H9 (cell line): ENCODE data around the gene CD248. TPM values are rescaled to one million over a fixed set of nuclear protein-coding genes. Genes with fewer than 3 reads are reported as not detected.

Source experiments
- DNase-seq: peaks from one replicate; pipeline ENCODE4 v3.0.0-alpha.2; 2017
- H2AFZ ChIP-seq: one replicate; pipeline ENCODE4 v1.6.1; 2013; ENCODE audit warnings: mild to moderate bottlenecking, low read length, control low read depth, moderate library complexity
- H2AK5ac ChIP-seq: 2 replicates; pipeline ENCODE4 v1.6.1; 2013; ENCODE audit warnings: low read length, control low read depth, mixed read lengths; ENCODE audit not compliant: insufficient read length
- H2BK120ac ChIP-seq: one replicate; pipeline ENCODE4 v1.6.1; 2013; ENCODE audit warnings: low read depth, mild to moderate bottlenecking, low read length, control low read depth, inconsistent platforms; ENCODE audit not compliant: poor library complexity, severe bottlenecking
- H2BK12ac ChIP-seq: 2 replicates; pipeline ENCODE4 v1.6.1; 2013; ENCODE audit warnings: low read length, control low read depth, mixed read lengths, low read depth; ENCODE audit not compliant: insufficient read length
- H2BK15ac ChIP-seq: 2 replicates; pipeline ENCODE4 v1.6.1; 2013; ENCODE audit warnings: low read depth, low read length, control low read depth
- H2BK20ac ChIP-seq: one replicate; pipeline ENCODE4 v1.6.1; 2013; ENCODE audit warnings: low read depth, mild to moderate bottlenecking, low read length, control low read depth, inconsistent platforms; ENCODE audit not compliant: poor library complexity, severe bottlenecking
- H2BK5ac ChIP-seq: 2 replicates; pipeline ENCODE4 v1.6.1; 2013; ENCODE audit warnings: low read length, control low read depth, mixed read lengths; ENCODE audit not compliant: insufficient read length
- H3K14ac ChIP-seq: 2 replicates; pipeline ENCODE4 v1.6.1; 2013; ENCODE audit warnings: low read length, control low read depth; ENCODE audit not compliant: insufficient read depth
- H3K18ac ChIP-seq: 2 replicates; pipeline ENCODE4 v1.6.1; 2013; ENCODE audit warnings: low read depth, mild to moderate bottlenecking, mixed read lengths, low read length, control low read depth; ENCODE audit not compliant: insufficient read length
- H3K23ac ChIP-seq: 2 replicates; pipeline ENCODE4 v1.6.1; 2013; ENCODE audit warnings: low read length, control low read depth, mixed read lengths, low read depth; ENCODE audit not compliant: insufficient read length
- H3K23me2 ChIP-seq: 2 replicates; pipeline ENCODE4 v1.6.1; 2013; ENCODE audit warnings: low read depth, mild to moderate bottlenecking, mixed read lengths, low read length, control low read depth; ENCODE audit not compliant: insufficient read length, poor library complexity, severe bottlenecking
- H3K27ac ChIP-seq: 2 replicates; pipeline ENCODE4 v1.5.1; 2013; ENCODE audit warnings: low read length, control low read depth, mixed read lengths, low read depth; ENCODE audit not compliant: insufficient read length
- H3K27me3 ChIP-seq: 2 replicates; pipeline ENCODE4 v1.6.1; 2013; ENCODE audit warnings: low read length, control low read depth, inconsistent platforms; ENCODE audit not compliant: insufficient read depth
- H3K4ac ChIP-seq: 2 replicates; pipeline ENCODE4 v1.6.1; 2013; ENCODE audit warnings: low read depth, mild to moderate bottlenecking, control low read depth, inconsistent platforms, low read length, moderate library complexity
- H3K4me1 ChIP-seq: 2 replicates; pipeline ENCODE4 v1.6.1; 2013; ENCODE audit warnings: low read length, control low read depth, inconsistent platforms; ENCODE audit not compliant: insufficient read depth
- H3K4me2 ChIP-seq: 2 replicates; pipeline ENCODE4 v1.6.1; 2013; ENCODE audit warnings: low read length, control low read depth, mixed read lengths; ENCODE audit not compliant: insufficient read length, insufficient read depth
- H3K56ac ChIP-seq: 2 replicates; pipeline ENCODE4 v1.6.1; 2013; ENCODE audit warnings: low read depth, mild to moderate bottlenecking, mixed read lengths, low read length, control low read depth; ENCODE audit not compliant: insufficient read length
- H3K79me1 ChIP-seq: 2 replicates; pipeline ENCODE4 v1.6.1; 2013; ENCODE audit warnings: low read depth, mild to moderate bottlenecking, moderate library complexity, low read length, control low read depth, inconsistent platforms; ENCODE audit not compliant: insufficient read depth, poor library complexity, severe bottlenecking
- H3K79me2 ChIP-seq: 2 replicates; pipeline ENCODE4 v1.6.1; 2013; ENCODE audit warnings: low read length, control low read depth, inconsistent platforms; ENCODE audit not compliant: insufficient read depth
- H3K9ac ChIP-seq: 2 replicates; pipeline ENCODE4 v1.6.1; 2013; ENCODE audit warnings: low read length, control low read depth, mixed read lengths; ENCODE audit not compliant: insufficient read length; ENCODE audit errors: extremely low read depth
- H3K9me3 ChIP-seq: one replicate; pipeline ENCODE4 v1.6.1; 2013; ENCODE audit warnings: low read depth, low read length, inconsistent platforms; ENCODE audit not compliant: control insufficient read depth
- H3T11ph ChIP-seq: one replicate; pipeline ENCODE4 v1.6.1; 2013; ENCODE audit warnings: mild to moderate bottlenecking, low read length, control low read depth, inconsistent platforms
- H4K20me1 ChIP-seq: one replicate; pipeline ENCODE4 v1.6.1; 2013; ENCODE audit not compliant: control insufficient read depth, insufficient read length, insufficient read depth
- H4K5ac ChIP-seq: 2 replicates; pipeline ENCODE4 v1.6.1; 2013; ENCODE audit warnings: low read depth, mild to moderate bottlenecking, mixed read lengths, low read length, control low read depth; ENCODE audit not compliant: insufficient read length
- H4K8ac ChIP-seq: replicated peaks from 2 replicates; pipeline ENCODE4 v1.6.1; 2013; ENCODE audit warnings: low read length, control low read depth, mixed read lengths, low read depth; ENCODE audit not compliant: insufficient read length
- H4K91ac ChIP-seq: 2 replicates; pipeline ENCODE4 v1.6.1; 2013; ENCODE audit warnings: low read depth, mild to moderate bottlenecking, moderate library complexity, mixed read lengths, low read length, control low read depth; ENCODE audit not compliant: insufficient read length
- H3K27ac Mint-ChIP-seq, 3 experiments: 2 replicates in 2 of 3; 3 replicates in 1 of 3; pipeline ENCODE4 v1.8.0; 2020 to 2021; ENCODE audit warnings: mixed read lengths in 3 of 3, mild to moderate bottlenecking in 1 of 3, moderate library complexity in 1 of 3
- H3K27me3 Mint-ChIP-seq: 2 replicates; pipeline ENCODE4 v1.8.0; 2021; ENCODE audit warnings: low read depth, mild to moderate bottlenecking, moderate library complexity, mixed read lengths
- H3K36me3 Mint-ChIP-seq, 3 experiments: 2 replicates in 2 of 3; 3 replicates in 1 of 3; pipeline ENCODE4 v1.8.0; 2020 to 2021; ENCODE audit warnings: low read depth in 3 of 3, mixed read lengths in 3 of 3; ENCODE audit not compliant: insufficient read depth in 1 of 3
- H3K4me1 Mint-ChIP-seq, 2 experiments: 2 replicates each; pipeline ENCODE4 v1.8.0; 2020; ENCODE audit warnings: mixed read lengths in 2 of 2
- H3K4me3 Mint-ChIP-seq, 2 experiments: 2 replicates in 1 of 2; 3 replicates in 1 of 2; pipeline ENCODE4 v1.8.0; 2020 to 2021; ENCODE audit warnings: mild to moderate bottlenecking in 2 of 2, mixed read lengths in 2 of 2, moderate library complexity in 1 of 2
- H3K9me3 Mint-ChIP-seq, 2 experiments: 2 replicates in 1 of 2; 3 replicates in 1 of 2; pipeline ENCODE4 v1.8.0; 2020; ENCODE audit warnings: mild to moderate bottlenecking in 2 of 2, mixed read lengths in 2 of 2, moderate library complexity in 1 of 2
- CTCF ChIP-seq: fragments of 200-600 bp; sonication (generic); conservative IDR thresholded peaks from 3 replicates; pipeline ENCODE4 v1.8.0; 2021; ENCODE audit warnings: antibody characterized with exemption, mild to moderate bottlenecking
- WGBS: extraction: QIAGEN DNeasy Blood & Tissue Kit; methylation state at CpG from one replicate; pipeline ENCODE4 v1.1.7; 2013; ENCODE audit warnings: missing lambda C conversion rate, low lambda C conversion rate, mixed read lengths; ENCODE audit not compliant: insufficient read length; ENCODE audit errors: extremely low coverage; 5-methylcytosine and 5-hydroxymethylcytosine counted together
- total RNA-seq: library from RNA; stranded (reverse); gene quantifications from 2 replicates; pipeline ENCODE4 v1.2.1, GENCODE V29; 2021

The CD248 gene
- total RNA-seq, 1 experiment from 2014 or later = 1.5 TPM

GRCh38 chr11:66361502-66361941, 44.7 kb upstream of the CD248 start:
- no CpG with 5 or more reads among the region's 6 CpGs for WGBS
- H3K4me2 ChIP-seq = no peak overlapping the region
- no peak for TF ChIP-seq CTCF

More at GRCh38 chr11:66361502-66361941, 44.7 kb upstream of the CD248 start:
- H4K91ac ChIP-seq = no peak overlapping the region
- H3K79me1 ChIP-seq = no peaks in the 10 kb centered on the region
- no peaks in the 10 kb centered on the region for H3K27me3 ChIP-seq
- H3K56ac ChIP-seq = no peak overlapping the region
- no peak overlapping the region for H2BK15ac ChIP-seq
- H3K27ac ChIP-seq = no peak overlapping the region
- Mint-ChIP-seq H3K27ac (peak overlapping the region in 2 of 3 experiments; percentile 34 to 39; a peak in 2 of 7 replicates), H3K4me1 (peaks cover 7 to 8% of the 10 kb centered on the region in 2 experiments), H3K4me3 (no peak overlapping the region), H3K9me3 (no peaks in the 10 kb centered on the region), H3K36me3 (peaks cover 16 to 52% (median 35%) of the 10 kb centered on the region in 3 experiments; a peak in 6 of 7 replicates), H3K27me3 (no peaks in the 10 kb centered on the region)
- no peak overlapping the region for H4K5ac ChIP-seq
- no peak overlapping the region for H3T11ph ChIP-seq
- H2BK120ac ChIP-seq = no peak overlapping the region
- H3K18ac ChIP-seq = no peak overlapping the region
- no peak overlapping the region for H2BK20ac ChIP-seq
- no peak overlapping the region for H2BK5ac ChIP-seq
- no peaks in the 10 kb centered on the region for H3K23me2 ChIP-seq
- DNase-seq = no peak
- H2BK12ac ChIP-seq = no peak overlapping the region
- H3K79me2 ChIP-seq = no peaks in the 10 kb centered on the region
- no peaks in the 10 kb centered on the region for H3K9me3 ChIP-seq
- H2AFZ ChIP-seq = no peak overlapping the region
- no peak overlapping the region for H4K8ac ChIP-seq
- peaks cover 4% of the 10 kb centered on the region; the same call in 1 of the 2 replicates for H3K4me1 ChIP-seq
- H3K9ac ChIP-seq = no peak overlapping the region
- H3K4ac ChIP-seq = no peak overlapping the region
- H2AK5ac ChIP-seq = no peak overlapping the region
- no peaks in the 10 kb centered on the region for H4K20me1 ChIP-seq
- H3K23ac ChIP-seq = no peak overlapping the region
- H3K14ac ChIP-seq = no peak overlapping the region
